Ascending aorta (tissue), 2 donors: ENCODE results near the gene FAM240A. TPM values are rescaled to one million over a fixed set of nuclear protein-coding genes. Genes with fewer than 3 reads are reported as not detected.

Experiments used
- DNase-seq, 2 donors: peaks; one replicate each; pipeline ENCODE4 v3.0.0-alpha.2; 2019; ENCODE audit warnings: low spot score in 2 of 2
- H3K27ac ChIP-seq, 2 donors: fragments of 200-600 bp; sonication (generic); one replicate each; pipeline ENCODE4 v1.5.1; 2016 to 2017; ENCODE audit warnings: mild to moderate bottlenecking in 1 of 2
- H3K27me3 ChIP-seq: fragments of 200-600 bp; sonication (generic); one replicate; pipeline ENCODE4 v1.5.1; 2017
- H3K36me3 ChIP-seq, 2 donors: fragments of 200-600 bp; sonication (generic); one replicate each; pipeline ENCODE4 v1.5.1; 2016
- H3K4me1 ChIP-seq, 2 donors: fragments of 200-600 bp; sonication (generic); one replicate each; pipeline ENCODE4 v1.5.1; 2016 to 2017; ENCODE audit warnings: mild to moderate bottlenecking in 1 of 2
- H3K4me3 ChIP-seq, 2 donors: fragments of 200-600 bp; sonication (generic); one replicate each; pipeline ENCODE4 v1.5.1; 2016 to 2017; ENCODE audit warnings: mild to moderate bottlenecking in 1 of 2
- H3K9me3 ChIP-seq, 2 donors: fragments of 200-600 bp; sonication (generic); one replicate each; pipeline ENCODE4 v1.5.1; 2016
- CTCF ChIP-seq, 3 experiments: fragments of 200-600 bp in 2 of 3; fragments of 450-650 bp in 1 of 3; sonication (generic) in 2 of 3; IDR thresholded peaks; one replicate each; pipeline ENCODE4 v1.5.1; 2016 to 2019; ENCODE audit warnings: antibody characterized with exemption in 3 of 3, mild to moderate bottlenecking in 1 of 3, moderate library complexity in 1 of 3
- intact Hi-C: fragments of 100-400 bp; cut with DNase I; formaldehyde crosslinking; loops from one replicate; pipeline ENCODE4 v1.15.1; 2023
- total RNA-seq: library from RNA; depleted of rRNA; stranded (reverse); fragments of >200 nt; gene quantifications from one replicate; pipeline ENCODE4 v1.1.0, GENCODE V29; 2016

FAM240A gene
- total RNA-seq, 1 donor from 2014 or later: not detected

- Histone ChIP-seq H3K4me1 (peaks cover 0 to 1% of the 10 kb centered on the region in 2 donors), H3K27me3 (peaks cover 6% of the 10 kb centered on the region), H3K27ac (no peak overlapping the region), H3K4me3 (no peak overlapping the region), H3K36me3 (no peaks in the 10 kb centered on the region), H3K9me3 (no peaks in the 10 kb centered on the region)
- no peak for TF ChIP-seq CTCF (IDR thresholded peaks at IDR 0.05)
- intact Hi-C loops: no loop called here
- DNase-seq: no peak
These were observed 40.6 kb upstream of the FAM240A start for GRCh38 chr3:46571684-46572083.

- intact Hi-C loops: no loop called here
- no peak for TF ChIP-seq CTCF (IDR thresholded peaks at IDR 0.05)
- DNase-seq: no peak
- H3K36me3 ChIP-seq: no peaks in the 10 kb centered on the region
- H3K4me3 ChIP-seq: no peak overlapping the region
- no peak overlapping the region for H3K27ac ChIP-seq
- peaks cover 6% of the 10 kb centered on the region for H3K27me3 ChIP-seq
- peaks cover 0 to 5% of the 10 kb centered on the region in 2 donors for H3K4me1 ChIP-seq
- H3K9me3 ChIP-seq: no peaks in the 10 kb centered on the region
These were observed 38.6 kb upstream of the FAM240A start for GRCh38 chr3:46573701-46574100.

- H3K4me1 ChIP-seq: peaks cover 0 to 5% of the 10 kb centered on the region in 2 donors
- no peaks in the 10 kb centered on the region for H3K9me3 ChIP-seq
- no peak overlapping the region for H3K4me3 ChIP-seq
- DNase-seq: no peak
- intact Hi-C loops: no loop called here
- H3K27ac ChIP-seq: no peak overlapping the region
- no peak for TF ChIP-seq CTCF (IDR thresholded peaks at IDR 0.05)
- H3K36me3 ChIP-seq: no peaks in the 10 kb centered on the region
- H3K27me3 ChIP-seq: peaks cover 6% of the 10 kb centered on the region
These were observed 38.1 kb upstream of the FAM240A start for GRCh38 chr3:46574243-46574646.

DNA sequence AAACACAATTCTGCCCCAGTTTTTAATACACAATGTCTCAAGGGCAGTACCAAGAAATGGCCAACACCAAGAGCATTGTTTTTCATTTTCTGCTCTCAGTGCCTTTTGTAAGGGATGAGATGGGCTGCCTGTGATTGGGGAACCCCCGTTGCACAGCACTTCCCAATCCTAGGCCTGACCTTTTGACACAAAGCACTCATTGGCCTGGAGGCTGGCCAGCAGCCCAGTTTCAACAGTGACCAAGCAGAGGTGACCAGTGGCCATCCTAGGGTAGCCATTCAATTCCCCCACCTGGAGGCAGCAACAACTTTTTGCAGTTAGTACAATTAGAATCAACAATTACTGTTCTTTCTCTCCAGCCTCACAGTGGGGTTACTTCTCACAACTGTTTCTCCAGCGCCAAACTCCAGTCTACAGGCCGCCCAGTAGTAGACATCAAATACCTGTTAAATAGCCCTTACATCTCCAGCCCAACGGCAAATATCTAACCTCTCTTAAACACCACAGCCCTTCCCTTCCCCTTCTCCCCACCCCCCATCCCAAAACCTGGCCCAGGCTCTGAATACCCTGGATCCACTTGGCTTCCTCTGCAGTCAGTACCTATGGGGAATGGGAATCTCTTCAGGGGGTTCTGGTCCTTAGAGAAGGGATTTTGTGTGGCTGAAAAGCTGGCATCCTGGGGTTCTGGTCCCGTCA lies 37.3 kb upstream of the FAM240A start:
- Histone ChIP-seq H3K27me3 (peaks cover 6% of the 10 kb centered on the region), H3K9me3 (no peaks in the 10 kb centered on the region), H3K36me3 (no peaks in the 10 kb centered on the region), H3K27ac (no peak overlapping the region), H3K4me3 (no peak overlapping the region), H3K4me1 (peaks cover 0 to 5% of the 10 kb centered on the region in 2 donors)
- no peak for DNase-seq
- intact Hi-C loops: no loop called here
- TF ChIP-seq CTCF (IDR thresholded peaks at IDR 0.05): no peak

DNA sequence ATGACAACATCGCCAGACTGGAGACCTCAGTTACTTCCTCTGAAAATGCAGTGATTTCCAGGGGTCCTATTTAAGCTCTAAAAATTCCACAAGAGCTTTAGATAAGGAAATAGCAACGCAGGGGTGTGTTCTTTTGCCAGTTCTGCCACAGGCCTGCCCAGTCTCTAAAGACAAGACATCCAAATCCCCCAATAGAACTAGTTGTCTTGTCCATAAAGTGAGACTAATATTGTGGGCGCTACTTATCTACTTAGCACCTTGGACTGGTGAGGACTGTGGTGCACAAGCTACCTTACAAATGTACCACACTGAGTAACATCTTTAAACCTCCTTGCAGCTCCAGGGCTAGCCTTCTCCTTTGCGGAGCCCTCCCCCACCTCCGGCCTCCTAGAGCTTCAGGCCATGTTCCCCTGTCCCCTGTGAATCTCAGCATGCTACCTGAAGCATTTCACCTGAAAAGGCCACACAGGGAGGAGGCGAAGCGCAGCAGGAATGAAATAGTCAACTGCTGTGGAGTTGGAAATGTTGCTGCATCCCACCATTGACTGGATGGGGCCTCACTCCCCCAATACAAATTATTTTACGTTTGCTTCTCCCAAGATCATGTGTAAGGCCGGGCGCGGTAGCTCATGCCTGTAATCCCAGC lies 36.6 kb upstream of the FAM240A start:
- no peak for TF ChIP-seq CTCF (IDR thresholded peaks at IDR 0.05)
- Histone ChIP-seq H3K36me3 (no peaks in the 10 kb centered on the region), H3K4me3 (no peak overlapping the region), H3K4me1 (peaks cover 0 to 5% of the 10 kb centered on the region in 2 donors), H3K9me3 (no peaks in the 10 kb centered on the region), H3K27ac (no peak overlapping the region), H3K27me3 (peaks cover 6% of the 10 kb centered on the region)
- intact Hi-C loops: no loop called here
- DNase-seq: no peak
